AG04450 (cell line): Measurements from ENCODE around the gene PIK3R5. TPM values are rescaled to one million over a fixed set of nuclear protein-coding genes. Genes with fewer than 3 reads are reported as not detected.

Experiments used
- CTCF ChIA-PET: fragments of 300-600, 350-600 bp; formaldehyde crosslinking; extraction: SDS; loops from one replicate; lab custom pipeline; 2022; ENCODE audit warnings: antibody characterized with exemption, inconsistent platforms; lab: Charles Lee
- POLR2A ChIA-PET: fragments of 350-600 bp; formaldehyde crosslinking; extraction: SDS; loops from one replicate; lab custom pipeline; 2021; ENCODE audit warnings: antibody characterized with exemption, inconsistent platforms; lab: Yijun Ruan, JAX
- DNase-seq: peaks from one replicate; pipeline ENCODE4 v3.0.0-alpha.2; 2011; ENCODE audit warnings: low read depth, low spot score
- H3K27ac ChIP-seq: one replicate; pipeline ENCODE4 v1.5.1; 2012; ENCODE audit warnings: low read depth, low read length, control low read depth
- H3K27me3 ChIP-seq: one replicate; pipeline ENCODE4 v1.6.0; 2012; ENCODE audit warnings: low read length; ENCODE audit not compliant: control insufficient read depth, insufficient read depth
- H3K4me3 ChIP-seq: 2 replicates; pipeline ENCODE4 v1.5.1; 2011; ENCODE audit warnings: mild to moderate bottlenecking, low read depth, low read length, control low read depth
- H3K9me3 ChIP-seq: 2 replicates; pipeline ENCODE4 v1.5.1; 2012; ENCODE audit warnings: low read length; ENCODE audit not compliant: control insufficient read depth, insufficient read depth
- CTCF ChIP-seq: IDR thresholded peaks from 2 replicates; pipeline ENCODE4 v1.5.1; 2011; ENCODE audit warnings: low read depth, low read length, control low read depth, inconsistent platforms
- polyA plus RNA-seq: library from polyadenylated mRNA; depleted of rRNA; stranded (reverse); fragments of >200 nt; gene quantifications from 2 replicates; pipeline ENCODE4 v1.2.3, GENCODE V29; 2011

PIK3R5 gene
- polyA plus RNA-seq, 1 experiment = not detected

GRCh38 chr17:8930649-8931048, 34.9 kb downstream of the PIK3R5 start:
- no peak for TF ChIP-seq CTCF
- Histone ChIP-seq H3K4me3 (no peak overlapping the region), H3K9me3 (peaks cover 16% of the 10 kb centered on the region; the same call in 1 of the 2 replicates), H3K27ac (no peak overlapping the region), H3K27me3 (peaks cover 2% of the 10 kb centered on the region)
- ChIA-PET CTCF (no interaction called here), POLR2A (no interaction called here)
- no peak for DNase-seq

GRCh38 chr17:8928347-8928746, 37.2 kb downstream of the PIK3R5 start:
- ChIA-PET POLR2A (no interaction called here), CTCF (no interaction called here)
- no peak for TF ChIP-seq CTCF
- Histone ChIP-seq H3K27ac (no peak overlapping the region), H3K27me3 (peaks cover 2% of the 10 kb centered on the region), H3K4me3 (no peak overlapping the region), H3K9me3 (peaks cover 16% of the 10 kb centered on the region; the same call in 1 of the 2 replicates)
- DNase-seq = no peak

- Histone ChIP-seq H3K27me3 (peaks cover 2% of the 10 kb centered on the region), H3K27ac (no peak overlapping the region), H3K9me3 (peaks cover 16% of the 10 kb centered on the region; the same call in 1 of the 2 replicates), H3K4me3 (no peak overlapping the region)
- no peak for TF ChIP-seq CTCF
- POLR2A ChIA-PET = no interaction called here
- no peak for DNase-seq
- CTCF ChIA-PET = no interaction called here
Measured at GRCh38 chr17:8927395-8927794, 38.1 kb downstream of the PIK3R5 start.

GRCh38 chr17:8925808-8926207, 39.7 kb downstream of the PIK3R5 start:
- POLR2A ChIA-PET = no interaction called here

GRCh38 chr17:8925141-8925540, 40.4 kb downstream of the PIK3R5 start:
- Histone ChIP-seq H3K4me3 (no peak overlapping the region), H3K9me3 (peaks cover 16% of the 10 kb centered on the region; the same call in 1 of the 2 replicates), H3K27me3 (no peaks in the 10 kb centered on the region), H3K27ac (no peak overlapping the region)
- TF ChIP-seq CTCF = no peak
- POLR2A ChIA-PET = no interaction called here
- DNase-seq = no peak
- CTCF ChIA-PET = no interaction called here

More at GRCh38 chr17:8925808-8926207, 39.7 kb downstream of the PIK3R5 start:
- CTCF ChIA-PET = no interaction called here
- H3K27ac ChIP-seq = no peak overlapping the region
- TF ChIP-seq CTCF = no peak
- no peak overlapping the region for H3K4me3 ChIP-seq
- H3K27me3 ChIP-seq = no peaks in the 10 kb centered on the region
- no peak for DNase-seq
- peaks cover 16% of the 10 kb centered on the region; the same call in 1 of the 2 replicates for H3K9me3 ChIP-seq
